HUES6 (cell line): Measurements from ENCODE around the gene CX3CL1.
"Not testable (repeated sequence)": the region's sequence is repeated elsewhere in the genome, so short reads cannot be mapped to it uniquely, and the experiment has no call there.

Experiments
- H3K27ac ChIP-seq: 2 replicates; pipeline ENCODE4 v1.7.0; 2013; ENCODE audit warnings: low read depth, mild to moderate bottlenecking, low read length, inconsistent platforms
- H3K27me3 ChIP-seq: 2 replicates; pipeline ENCODE4 v1.6.1; 2013; ENCODE audit warnings: low read length; ENCODE audit not compliant: control insufficient read depth, insufficient read depth
- H3K36me3 ChIP-seq: 2 replicates; pipeline ENCODE4 v1.6.1; 2013; ENCODE audit warnings: low read length; ENCODE audit not compliant: control insufficient read depth, insufficient read depth
- H3K4me1 ChIP-seq: 2 replicates; pipeline ENCODE4 v1.6.1; 2013; ENCODE audit warnings: low read length; ENCODE audit not compliant: control insufficient read depth, insufficient read depth
- H3K4me3 ChIP-seq: 2 replicates; pipeline ENCODE4 v1.5.1; 2013; ENCODE audit warnings: low read depth, low read length
- H3K9ac ChIP-seq: one replicate; pipeline ENCODE4 v1.6.1; 2013; ENCODE audit warnings: mild to moderate bottlenecking, low read length
- H3K9me3 ChIP-seq: 2 replicates; pipeline ENCODE4 v1.6.1; 2013; ENCODE audit warnings: low read depth, low read length; ENCODE audit not compliant: control insufficient read depth, insufficient read depth

Gene CX3CL1

DNA sequence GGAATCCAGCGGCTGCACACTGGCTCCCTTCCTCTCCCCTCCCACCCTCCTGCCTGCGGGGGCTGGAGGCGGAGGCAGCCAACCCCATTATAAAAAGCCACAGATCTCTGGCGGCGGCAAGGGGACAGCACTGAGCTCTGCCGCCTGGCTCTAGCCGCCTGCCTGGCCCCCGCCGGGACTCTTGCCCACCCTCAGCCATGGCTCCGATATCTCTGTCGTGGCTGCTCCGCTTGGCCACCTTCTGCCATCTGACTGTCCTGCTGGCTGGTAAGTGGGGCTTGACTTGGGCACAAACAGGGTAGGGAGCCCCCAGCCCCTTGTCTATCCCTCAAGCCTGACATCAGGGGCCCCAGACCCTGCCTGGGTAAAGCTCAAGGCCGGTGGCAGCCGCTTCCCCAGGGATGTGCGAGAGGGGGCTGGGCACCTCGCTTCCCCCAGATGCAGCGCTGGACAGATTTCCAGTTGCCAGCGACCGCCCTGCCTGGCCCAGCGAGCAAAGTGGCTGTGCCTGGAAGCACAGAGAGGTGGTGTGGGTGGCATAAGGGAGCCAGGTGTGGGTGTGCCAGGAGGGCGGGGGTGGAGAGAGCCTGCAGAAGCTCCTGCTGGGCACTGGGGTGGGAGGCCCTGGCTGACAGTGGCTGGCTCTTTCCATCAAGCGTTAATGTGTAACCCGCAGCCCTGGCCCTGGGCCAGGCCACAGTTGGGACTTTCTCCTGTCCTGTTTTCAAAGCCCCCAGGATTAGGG, at the start of gene CX3CL1:
TSS of gene CX3CL1 (plus strand) at position 119 of the 745 bp plus-strand sequence. CDS start at position 198, 79 bp downstream.
- H3K4me3 ChIP-seq: peak within 1 kb of the TSS; percentile 45
- peaks cover 36% of the 10 kb centered on the region for H3K4me1 ChIP-seq
- H3K9me3 ChIP-seq: no peaks in the 10 kb centered on the region
- no peaks in the 10 kb centered on the region for H3K36me3 ChIP-seq
- no peak within 1 kb of the TSS for H3K27ac ChIP-seq
- H3K27me3 ChIP-seq: no peaks in the 10 kb centered on the region
- H3K9ac ChIP-seq: peak within 1 kb of the TSS; percentile 42

DNA sequence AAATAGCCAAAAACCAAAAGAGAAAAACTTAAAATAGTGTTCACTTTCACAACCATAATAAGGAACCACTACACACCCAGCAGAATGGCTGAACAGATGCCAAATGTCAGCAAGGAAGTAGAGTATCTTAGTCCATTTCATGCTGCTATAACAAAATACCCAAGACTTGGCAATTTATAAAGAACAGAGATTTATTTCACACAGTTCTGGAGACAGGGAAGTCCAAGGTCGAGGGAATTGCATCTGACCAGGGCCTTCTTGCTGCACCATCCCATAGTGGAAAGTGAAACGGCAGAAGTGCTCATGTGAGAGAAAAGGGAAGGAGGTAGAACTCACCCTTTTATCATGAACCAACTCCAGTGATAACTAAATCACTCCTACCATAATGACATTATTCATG, 47.5 kb upstream of the CX3CL1 start:
- no peak overlapping the region for H3K4me3 ChIP-seq
- H3K36me3 ChIP-seq: no peaks in the 10 kb centered on the region
- H3K27me3 ChIP-seq: no peaks in the 10 kb centered on the region
- no peak overlapping the region for H3K27ac ChIP-seq
- peaks cover 5% of the 10 kb centered on the region; the same call in 1 of the 2 replicates for H3K9me3 ChIP-seq
- no peak overlapping the region for H3K9ac ChIP-seq
- H3K4me1 ChIP-seq: no peaks in the 10 kb centered on the region

DNA sequence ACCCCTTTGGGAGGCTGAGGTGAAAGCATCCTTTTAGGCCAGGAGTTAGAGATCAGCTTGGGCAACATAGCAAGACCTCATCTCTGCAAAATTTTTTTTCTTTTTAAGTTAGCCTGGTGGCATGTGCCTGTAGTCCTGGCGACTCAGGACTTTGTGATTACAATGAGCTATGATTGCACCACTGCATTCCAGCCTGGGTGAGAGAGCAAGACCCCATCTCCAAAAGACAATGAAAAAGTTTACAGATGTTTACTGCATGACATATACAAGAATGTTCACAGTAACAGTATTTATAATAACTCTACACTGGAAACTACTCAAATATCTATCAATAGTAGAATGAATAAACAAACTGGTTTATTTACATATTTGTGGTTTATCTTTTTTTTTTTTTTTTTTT, 46.8 kb upstream of the CX3CL1 start:
- Histone ChIP-seq H3K4me1 (no peaks in the 10 kb centered on the region), H3K9me3 (peaks cover 5% of the 10 kb centered on the region; the same call in 1 of the 2 replicates), H3K27me3 (no peaks in the 10 kb centered on the region), H3K27ac (no peak overlapping the region), H3K36me3 (no peaks in the 10 kb centered on the region), H3K9ac (no peak overlapping the region), H3K4me3 (no peak overlapping the region)

DNA sequence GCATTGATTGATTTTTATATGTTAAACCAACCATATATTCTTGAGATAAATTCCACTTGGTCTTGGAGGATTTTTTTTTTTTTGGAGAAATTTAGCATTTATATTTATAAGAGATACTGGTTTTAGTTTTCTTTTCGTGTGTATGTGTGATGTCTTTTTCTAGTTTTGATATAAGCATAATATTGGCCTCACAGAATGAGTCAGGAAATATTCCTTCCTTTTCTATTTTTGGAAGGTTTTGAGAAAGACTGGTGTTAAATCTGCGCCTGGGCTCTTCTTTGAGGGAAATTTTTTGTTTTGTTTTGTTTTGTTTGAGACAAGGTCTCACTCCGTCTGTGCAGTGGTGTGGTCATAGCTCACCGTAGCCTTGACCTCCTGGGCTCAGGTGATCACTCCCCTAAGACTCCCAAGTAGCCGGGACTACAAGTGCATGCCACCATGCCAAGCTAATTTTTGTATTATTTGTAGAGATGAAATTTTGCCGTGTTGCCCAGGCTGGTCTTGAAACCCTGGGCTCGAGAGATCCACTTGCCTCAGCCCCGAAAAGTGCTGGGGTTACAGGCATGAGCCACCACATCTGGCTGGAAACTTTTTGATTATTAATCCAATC, 42.5 kb upstream of the CX3CL1 start:
- H3K27ac ChIP-seq: no peak overlapping the region
- no peaks in the 10 kb centered on the region for H3K36me3 ChIP-seq
- H3K4me1 ChIP-seq: no peaks in the 10 kb centered on the region
- no peaks in the 10 kb centered on the region for H3K27me3 ChIP-seq
- H3K4me3 ChIP-seq: no peak overlapping the region
- peaks cover 7% of the 10 kb centered on the region; the same call in 1 of the 2 replicates for H3K9me3 ChIP-seq
- no peak overlapping the region for H3K9ac ChIP-seq

DNA sequence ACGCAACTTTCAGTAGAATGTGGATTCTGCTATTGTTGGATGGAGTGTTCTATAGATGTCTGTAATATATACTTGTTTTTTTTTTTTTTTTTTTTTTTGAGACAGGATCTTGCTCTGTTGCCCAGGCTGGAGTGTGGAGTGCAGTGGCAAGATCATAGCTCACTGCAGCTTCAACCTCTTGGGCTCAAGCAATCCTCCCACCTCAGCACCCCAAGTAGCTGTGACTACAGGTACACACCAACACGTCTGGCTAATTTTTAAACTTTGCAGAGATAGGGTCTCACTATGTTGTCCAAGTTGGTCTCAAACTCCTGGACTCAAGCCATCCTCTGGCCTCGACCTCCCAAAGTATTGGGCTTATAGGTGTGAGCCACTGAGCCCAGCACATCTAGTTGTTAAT, 40.9 kb upstream of the CX3CL1 start:
- no peaks in the 10 kb centered on the region for H3K4me1 ChIP-seq
- peaks cover 4% of the 10 kb centered on the region; the same call in 1 of the 2 replicates for H3K9me3 ChIP-seq
- no peak overlapping the region for H3K4me3 ChIP-seq
- no peak overlapping the region for H3K27ac ChIP-seq
- no peaks in the 10 kb centered on the region for H3K27me3 ChIP-seq
- no peaks in the 10 kb centered on the region for H3K36me3 ChIP-seq
- H3K9ac ChIP-seq: no peak overlapping the region

DNA sequence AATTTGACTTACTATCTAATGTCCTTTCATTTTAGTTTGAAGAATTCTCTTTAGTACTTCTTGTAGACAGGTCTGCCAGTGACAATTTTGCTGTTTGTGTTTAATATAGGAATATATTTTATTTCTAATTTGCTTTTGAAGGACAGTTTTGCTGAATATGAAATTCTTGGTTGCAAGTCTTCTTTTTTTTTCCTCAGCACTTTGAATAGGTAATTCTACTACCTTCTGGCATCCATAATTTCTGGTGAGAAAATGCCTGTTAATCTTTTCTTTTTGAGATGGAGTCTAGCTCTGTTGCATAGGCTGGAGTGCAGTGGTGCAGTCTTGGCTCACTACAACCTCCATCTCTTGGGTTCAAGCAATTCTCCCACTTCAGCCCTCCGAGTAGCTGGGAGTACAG, 38.9 kb upstream of the CX3CL1 start:
- Histone ChIP-seq H3K4me3 (no peak overlapping the region), H3K27me3 (no peaks in the 10 kb centered on the region), H3K36me3 (no peaks in the 10 kb centered on the region), H3K9ac (no peak overlapping the region), H3K9me3 (0 out of 2 replicates have a peak, but pooled peaks cover 5% of the 10 kb centered on the region), H3K27ac (no peak overlapping the region), H3K4me1 (no peaks in the 10 kb centered on the region)

DNA sequence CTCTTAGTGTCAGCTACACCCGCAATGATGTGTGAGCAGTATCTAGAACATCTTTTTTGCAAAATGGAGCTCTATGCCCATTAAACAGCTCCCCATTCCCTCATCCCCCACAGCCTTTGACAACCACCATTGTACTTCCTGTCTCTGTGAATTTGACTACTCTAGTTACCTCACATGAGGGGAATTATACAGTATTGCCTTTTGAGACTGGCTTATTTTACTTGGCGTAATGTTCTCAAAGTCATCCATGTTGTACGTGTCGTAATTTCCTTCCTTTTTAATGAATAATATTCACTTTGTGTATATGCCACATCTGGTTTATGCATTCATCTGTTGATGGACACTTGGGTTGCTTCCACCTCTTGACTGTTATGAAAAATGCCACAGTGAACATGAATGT, 36.9 kb upstream of the CX3CL1 start:
- H3K9me3 ChIP-seq: 0 out of 2 replicates have a peak, but pooled peaks cover 5% of the 10 kb centered on the region
- H3K9ac ChIP-seq: no peak overlapping the region
- no peaks in the 10 kb centered on the region for H3K4me1 ChIP-seq
- no peak overlapping the region for H3K27ac ChIP-seq
- no peak overlapping the region for H3K4me3 ChIP-seq
- no peaks in the 10 kb centered on the region for H3K36me3 ChIP-seq
- no peaks in the 10 kb centered on the region for H3K27me3 ChIP-seq

DNA sequence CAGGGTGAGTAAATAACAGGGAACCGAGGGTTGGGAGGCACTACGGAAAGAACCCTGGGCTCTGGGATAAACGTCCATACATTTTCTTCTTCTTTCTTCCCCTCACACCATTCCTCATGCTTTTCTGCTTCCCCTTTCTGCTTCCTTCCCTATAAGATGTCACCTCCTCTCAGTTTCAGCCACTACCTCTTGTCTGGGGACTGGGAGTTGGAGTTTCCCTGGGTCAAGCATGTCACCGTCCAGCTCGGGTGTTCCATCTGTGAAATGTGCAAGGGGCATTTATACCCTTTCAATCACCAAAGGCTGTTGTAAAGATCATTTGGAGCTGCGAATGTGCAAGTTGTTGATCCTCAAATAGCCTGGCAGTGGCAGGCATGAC, 31.2 kb upstream of the CX3CL1 start:
- H3K9ac ChIP-seq: no peak overlapping the region
- no peaks in the 10 kb centered on the region for H3K36me3 ChIP-seq
- H3K4me3 ChIP-seq: no peak overlapping the region
- 0 out of 2 replicates have a peak, but pooled peaks cover 3% of the 10 kb centered on the region for H3K9me3 ChIP-seq
- no peaks in the 10 kb centered on the region for H3K27me3 ChIP-seq
- H3K27ac ChIP-seq: no peak overlapping the region
- H3K4me1 ChIP-seq: no peaks in the 10 kb centered on the region

DNA sequence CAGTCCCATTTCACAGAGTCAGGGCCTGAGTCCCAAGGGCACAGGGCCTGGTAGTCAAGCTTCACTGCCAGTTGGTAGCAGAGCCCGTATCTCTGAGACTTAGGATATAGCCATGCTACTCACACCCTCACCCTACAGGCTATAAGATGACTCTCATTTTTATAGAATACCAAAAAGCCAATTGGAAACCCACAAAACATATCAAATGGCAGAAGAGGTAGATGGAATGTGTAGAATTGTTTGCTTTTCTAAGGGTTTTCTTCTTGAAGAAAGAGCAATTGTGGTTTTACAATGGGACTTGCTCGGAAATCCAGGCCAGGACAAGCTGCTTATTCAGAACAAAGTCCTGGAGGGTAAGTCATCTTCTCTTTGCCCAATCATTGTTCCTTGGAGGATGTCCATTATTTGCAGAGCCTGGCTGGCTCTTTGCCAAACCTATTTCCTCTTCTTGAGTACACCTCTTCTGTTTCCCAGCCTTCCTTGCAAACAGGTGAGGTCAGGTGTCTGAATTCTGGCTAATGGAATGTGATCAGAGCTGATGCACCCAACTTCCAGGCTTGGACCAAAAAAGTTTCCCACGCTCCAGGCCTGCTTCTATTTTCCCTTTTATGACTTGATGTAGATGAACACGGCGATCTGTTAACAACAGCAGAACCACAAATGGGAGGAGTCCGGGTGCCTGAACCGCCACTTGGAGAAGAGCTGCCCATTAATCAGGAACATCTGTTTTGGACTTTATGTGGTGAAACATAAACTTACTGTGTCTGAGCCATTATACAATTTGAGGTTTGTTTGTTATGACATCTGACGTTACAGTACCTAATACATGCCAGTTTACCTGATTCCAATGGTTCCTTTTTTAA, 30.6 kb upstream of the CX3CL1 start:
- Histone ChIP-seq H3K27me3 (no peaks in the 10 kb centered on the region), H3K36me3 (no peaks in the 10 kb centered on the region), H3K4me1 (no peaks in the 10 kb centered on the region), H3K27ac (no peak overlapping the region), H3K4me3 (no peak overlapping the region), H3K9me3 (0 out of 2 replicates have a peak, but pooled peaks cover 3% of the 10 kb centered on the region), H3K9ac (no peak overlapping the region)

DNA sequence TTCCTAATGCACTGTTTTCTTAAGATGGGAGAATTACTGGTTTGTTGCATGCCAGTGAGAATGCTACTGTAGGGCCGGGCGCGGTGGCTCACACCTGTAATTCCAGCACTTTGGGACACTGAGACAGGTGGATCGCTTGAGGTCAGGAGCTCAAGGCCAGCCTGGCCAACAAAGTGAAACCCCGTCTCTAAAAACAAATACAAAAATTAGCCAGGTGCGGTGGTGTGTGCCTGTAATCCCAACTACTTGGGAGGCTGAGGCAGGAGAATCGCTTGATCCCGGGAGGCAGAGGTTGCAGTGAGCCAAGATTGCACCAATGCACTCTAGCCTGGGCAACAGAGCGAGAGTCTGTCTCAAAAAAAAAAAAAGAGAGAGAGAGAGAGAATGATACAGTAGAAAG, 29.7 kb upstream of the CX3CL1 start:
- not testable (repeated sequence) for H3K4me1 ChIP-seq, H3K27ac ChIP-seq, H3K4me3 ChIP-seq, H3K9ac ChIP-seq, H3K36me3 ChIP-seq, H3K9me3 ChIP-seq, H3K27me3 ChIP-seq

DNA sequence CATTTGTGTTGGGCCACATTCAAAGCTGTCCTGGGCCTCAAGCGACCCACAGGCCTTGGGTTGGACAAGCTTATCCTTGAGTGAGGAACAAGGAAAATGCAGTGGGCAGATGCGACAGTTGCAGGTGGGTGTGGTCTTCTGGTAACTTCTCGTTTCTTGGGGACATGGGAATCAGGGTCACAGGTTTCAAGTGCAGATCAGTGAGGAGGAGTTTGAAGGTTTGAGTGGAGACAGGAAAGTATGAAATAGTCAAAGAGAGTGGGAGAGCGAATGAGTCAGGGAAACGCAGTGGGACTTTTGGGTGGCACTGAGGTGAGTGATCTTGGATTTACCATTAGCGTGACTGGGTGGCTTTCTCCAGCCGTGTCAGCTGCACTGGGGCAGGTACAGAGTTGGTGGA, 29.1 kb upstream of the CX3CL1 start:
- Histone ChIP-seq H3K9ac (no peak overlapping the region), H3K4me3 (no peak overlapping the region), H3K4me1 (no peaks in the 10 kb centered on the region), H3K27me3 (no peaks in the 10 kb centered on the region), H3K9me3 (no peaks in the 10 kb centered on the region), H3K36me3 (no peaks in the 10 kb centered on the region), H3K27ac (no peak overlapping the region)
